Liver (tissue), 9 donors: Measurements from ENCODE around the gene OR8J3. TPM values are rescaled to one million over a fixed set of nuclear protein-coding genes. Genes with fewer than 3 reads are reported as not detected.
"Not testable (repeated sequence)": the region's sequence is repeated elsewhere in the genome, so short reads cannot be mapped to it uniquely, and the experiment has no call there.

Experiments
- DNase-seq: peaks from one replicate; pipeline ENCODE4 v3.0.0-alpha.2; 2017; ENCODE audit warnings: low spot score
- H3K27ac ChIP-seq, 2 donors: one replicate each; pipeline ENCODE4 v1.7.0; 2013; ENCODE audit warnings: inconsistent platforms in 2 of 2, low read length in 2 of 2, control low read depth in 1 of 2, low read depth in 1 of 2, mild to moderate bottlenecking in 1 of 2
- H3K27me3 ChIP-seq, 4 donors: one replicate each; pipeline versions ENCODE4 v1.6.1 to v1.7.0; 2013; ENCODE audit warnings: low read length in 3 of 4, inconsistent platforms in 1 of 4, mild to moderate bottlenecking in 1 of 4, moderate library complexity in 1 of 4; ENCODE audit not compliant: control insufficient read depth in 4 of 4, insufficient read depth in 4 of 4
- H3K36me3 ChIP-seq, 4 donors: one replicate each; pipeline versions ENCODE4 v1.6.1 to v1.7.0; 2013; ENCODE audit warnings: low read length in 3 of 4, mild to moderate bottlenecking in 3 of 4, low read depth in 1 of 4, moderate library complexity in 1 of 4; ENCODE audit not compliant: control insufficient read depth in 4 of 4, insufficient read depth in 3 of 4
- H3K4me1 ChIP-seq, 4 donors: one replicate each; pipeline versions ENCODE4 v1.6.1 to v1.7.0; 2013; ENCODE audit warnings: low read length in 3 of 4, mild to moderate bottlenecking in 3 of 4, moderate library complexity in 1 of 4; ENCODE audit not compliant: control insufficient read depth in 4 of 4, insufficient read depth in 4 of 4
- H3K4me3 ChIP-seq, 3 donors: one replicate each; pipeline versions ENCODE4 v1.6.1 to v1.7.0; 2013; ENCODE audit warnings: low read length in 3 of 3, control low read depth in 1 of 3, low read depth in 1 of 3, mild to moderate bottlenecking in 1 of 3
- H3K9ac ChIP-seq, 2 donors: one replicate each; pipeline ENCODE4 v1.7.0; 2013; ENCODE audit warnings: low read length in 2 of 2, mild to moderate bottlenecking in 2 of 2, moderate library complexity in 2 of 2, control low read depth in 1 of 2, low read depth in 1 of 2
- H3K9me3 ChIP-seq, 4 donors: one replicate each; pipeline versions ENCODE4 v1.6.1 to v1.7.0; 2013; ENCODE audit warnings: low read length in 3 of 4; ENCODE audit not compliant: control insufficient read depth in 4 of 4
- EGR1 ChIP-seq, 2 donors: IDR thresholded peaks; 2 replicates each; pipeline ENCODE4 v1.6.1; 2016 to 2018; ENCODE audit warnings: antibody characterized with exemption in 2 of 2, low read depth in 2 of 2
- FOXA1 ChIP-seq: IDR thresholded peaks from 2 replicates; pipeline ENCODE4 v1.6.1; 2016; ENCODE audit warnings: antibody characterized with exemption
- FOXA2 ChIP-seq: IDR thresholded peaks from 2 replicates; pipeline ENCODE4 v1.6.1; 2016; ENCODE audit warnings: antibody characterized with exemption
- GABPA ChIP-seq, 2 donors: IDR thresholded peaks in 1 of 2; conservative IDR thresholded peaks in 1 of 2; 2 replicates each; pipeline ENCODE4 v1.6.1; 2016; ENCODE audit warnings: antibody characterized with exemption in 2 of 2, mild to moderate bottlenecking in 1 of 2, moderate library complexity in 1 of 2
- HNF4A ChIP-seq, 2 donors: conservative IDR thresholded peaks; 2 replicates each; pipeline ENCODE4 v1.6.1; 2016; ENCODE audit warnings: antibody characterized with exemption in 2 of 2, mild to moderate bottlenecking in 2 of 2
- HNF4G ChIP-seq: IDR thresholded peaks from 2 replicates; pipeline ENCODE4 v1.6.1; 2016; ENCODE audit warnings: antibody characterized with exemption
- JUND ChIP-seq, 2 donors: IDR thresholded peaks; 2 replicates each; pipeline ENCODE4 v1.6.1; 2016; ENCODE audit warnings: antibody characterized with exemption in 2 of 2
- NR2F2 ChIP-seq: IDR thresholded peaks from 2 replicates; pipeline ENCODE4 v1.6.1; 2016; ENCODE audit warnings: antibody characterized with exemption
- RAD21 ChIP-seq, 2 donors: IDR thresholded peaks; 2 replicates each; pipeline ENCODE4 v1.6.1; 2016; ENCODE audit warnings: antibody characterized with exemption in 2 of 2, mild to moderate bottlenecking in 2 of 2
- RXRA ChIP-seq, 2 donors: IDR thresholded peaks; 2 replicates each; pipeline ENCODE4 v1.6.1; 2017 to 2018; ENCODE audit warnings: antibody characterized with exemption in 2 of 2, mild to moderate bottlenecking in 1 of 2
- SP1 ChIP-seq: IDR thresholded peaks from 2 replicates; pipeline ENCODE4 v1.6.1; 2018; ENCODE audit warnings: antibody characterized with exemption, mild to moderate bottlenecking
- TAF1 ChIP-seq: conservative IDR thresholded peaks from 2 replicates; pipeline ENCODE4 v1.6.1; 2016; ENCODE audit warnings: antibody characterized with exemption, mild to moderate bottlenecking
- YY1 ChIP-seq: IDR thresholded peaks from 2 replicates; pipeline ENCODE4 v1.6.1; 2016; ENCODE audit warnings: antibody characterized with exemption, mild to moderate bottlenecking
- WGBS: extraction: QIAGEN DNeasy Blood & Tissue Kit; methylation state at CpG from one replicate; pipeline ENCODE4 v1.1.7; 2013; 5-methylcytosine and 5-hydroxymethylcytosine counted together
- polyA plus RNA-seq, 2 donors: library from polyadenylated mRNA; stranded (reverse) in 1 of 2; unstranded in 1 of 2; fragments of 200-250 nt in 1 of 2; fragments of >200 nt in 1 of 2; fragmentation: Nextera tagmentation in 1 of 2; extraction: Ambion mirVana in 1 of 2; gene quantifications; one replicate each; pipeline versions ENCODE4 v1.2.1 to v1.2.3, GENCODE V29; 2013 to 2015
- total RNA-seq, 2 donors: library from RNA; depleted of rRNA; stranded (reverse); fragments of >200 nt; gene quantifications; one replicate each; pipeline ENCODE4 v1.2.3, GENCODE V29; 2014
- TF ChIP-seq, protein P1 (sequence below): fragments of 150-350 bp; IDR thresholded peaks from 2 replicates; pipeline ENCODE4 v1.5.1; 2017; ENCODE audit warnings: improper control_type of control experiment, low read depth, low read length; ENCODE audit not compliant: missing input control
- TF ChIP-seq, protein P2 (sequence below): IDR thresholded peaks from 2 replicates; pipeline ENCODE4 v1.6.1; 2016; ENCODE audit warnings: antibody characterized with exemption
- TF ChIP-seq, protein P3 (sequence below): IDR thresholded peaks from 2 replicates; pipeline ENCODE4 v1.6.1; 2016; ENCODE audit warnings: antibody characterized with exemption, mild to moderate bottlenecking
- TF ChIP-seq, protein P4 (sequence below): IDR thresholded peaks from 2 replicates; pipeline ENCODE4 v1.6.1; 2016; ENCODE audit warnings: antibody characterized with exemption
- TF ChIP-seq, protein P5 (sequence below): IDR thresholded peaks from 2 replicates; pipeline ENCODE4 v1.6.1; 2016; ENCODE audit warnings: antibody characterized with exemption
- donor health status: healthy.
- donor health status: healthy.
- donor health status: healthy.
- donor health status: healthy.
- donor health status: healthy.

Gene OR8J3
- total and polyA plus RNA-seq, 4 donors = not detected

DNA sequence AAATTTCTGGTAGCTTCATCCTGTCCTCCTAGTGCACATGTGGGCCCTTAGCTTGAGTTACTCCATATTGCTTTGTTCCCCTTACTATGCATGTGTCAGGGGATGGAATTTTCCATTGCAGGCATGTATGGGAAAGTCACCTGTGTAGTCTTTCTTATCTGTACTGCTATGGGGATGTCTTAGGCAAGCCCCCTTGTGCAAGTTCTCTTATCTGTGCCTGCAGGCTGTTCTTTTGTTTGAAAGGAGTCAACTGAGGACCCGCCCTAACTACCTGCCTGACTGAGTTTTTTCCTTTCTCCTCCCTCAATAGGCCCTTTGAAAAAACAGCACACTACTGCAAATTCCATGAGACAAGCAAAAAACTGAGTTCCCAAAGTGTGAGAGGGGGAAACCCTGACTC is 11.4 kb upstream of the OR8J3 start:
- Histone ChIP-seq H3K27me3 (no peaks in the 10 kb centered on the region), H3K4me1 (no peaks in the 10 kb centered on the region), H3K9ac (no peak overlapping the region), H3K27ac (no peak overlapping the region), H3K9me3 (peaks cover 0 to 7% (median under 1%) of the 10 kb centered on the region in 4 donors), H3K4me3 (no peak overlapping the region), H3K36me3 (no peaks in the 10 kb centered on the region)
- no peak for DNase-seq
- TF ChIP-seq, protein P1, sequence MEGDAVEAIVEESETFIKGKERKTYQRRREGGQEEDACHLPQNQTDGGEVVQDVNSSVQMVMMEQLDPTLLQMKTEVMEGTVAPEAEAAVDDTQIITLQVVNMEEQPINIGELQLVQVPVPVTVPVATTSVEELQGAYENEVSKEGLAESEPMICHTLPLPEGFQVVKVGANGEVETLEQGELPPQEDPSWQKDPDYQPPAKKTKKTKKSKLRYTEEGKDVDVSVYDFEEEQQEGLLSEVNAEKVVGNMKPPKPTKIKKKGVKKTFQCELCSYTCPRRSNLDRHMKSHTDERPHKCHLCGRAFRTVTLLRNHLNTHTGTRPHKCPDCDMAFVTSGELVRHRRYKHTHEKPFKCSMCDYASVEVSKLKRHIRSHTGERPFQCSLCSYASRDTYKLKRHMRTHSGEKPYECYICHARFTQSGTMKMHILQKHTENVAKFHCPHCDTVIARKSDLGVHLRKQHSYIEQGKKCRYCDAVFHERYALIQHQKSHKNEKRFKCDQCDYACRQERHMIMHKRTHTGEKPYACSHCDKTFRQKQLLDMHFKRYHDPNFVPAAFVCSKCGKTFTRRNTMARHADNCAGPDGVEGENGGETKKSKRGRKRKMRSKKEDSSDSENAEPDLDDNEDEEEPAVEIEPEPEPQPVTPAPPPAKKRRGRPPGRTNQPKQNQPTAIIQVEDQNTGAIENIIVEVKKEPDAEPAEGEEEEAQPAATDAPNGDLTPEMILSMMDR = no peak
- TF ChIP-seq TAF1 (no peak), FOXA1 (no peak)
- TF ChIP-seq, protein P2, sequence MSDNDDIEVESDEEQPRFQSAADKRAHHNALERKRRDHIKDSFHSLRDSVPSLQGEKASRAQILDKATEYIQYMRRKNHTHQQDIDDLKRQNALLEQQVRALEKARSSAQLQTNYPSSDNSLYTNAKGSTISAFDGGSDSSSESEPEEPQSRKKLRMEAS = no peak
- 55% methylated on average over 1 of the region's 1 CpG for WGBS

DNA sequence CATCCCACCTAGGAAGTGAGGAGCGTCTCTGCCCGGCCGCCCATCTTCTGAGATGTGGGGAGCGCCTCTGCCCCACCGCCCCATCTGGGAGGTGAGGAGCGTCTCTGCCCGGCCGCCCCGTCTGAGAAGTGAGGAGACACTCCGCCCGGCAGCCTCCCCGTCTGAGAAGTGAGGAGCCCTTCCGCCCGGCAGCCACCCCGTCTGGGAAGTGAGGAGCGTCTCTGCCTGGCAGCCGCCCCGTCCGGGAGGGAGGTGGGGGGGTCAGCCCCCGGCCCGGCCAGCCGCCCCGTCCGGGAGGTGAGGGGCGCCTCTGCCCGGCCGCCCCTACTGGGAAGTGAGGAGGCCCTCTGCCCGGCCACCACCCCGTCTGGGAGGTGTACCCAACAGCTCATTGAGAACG is 3.7 kb upstream of the OR8J3 start:
- not testable (repeated sequence) for H3K27ac ChIP-seq, DNase-seq, H3K9ac ChIP-seq, H3K27me3 ChIP-seq, H3K4me3 ChIP-seq, H3K9me3 ChIP-seq, H3K36me3 ChIP-seq, H3K4me1 ChIP-seq
- WGBS = 92% methylated on average over 30 of the region's 30 CpGs

DNA sequence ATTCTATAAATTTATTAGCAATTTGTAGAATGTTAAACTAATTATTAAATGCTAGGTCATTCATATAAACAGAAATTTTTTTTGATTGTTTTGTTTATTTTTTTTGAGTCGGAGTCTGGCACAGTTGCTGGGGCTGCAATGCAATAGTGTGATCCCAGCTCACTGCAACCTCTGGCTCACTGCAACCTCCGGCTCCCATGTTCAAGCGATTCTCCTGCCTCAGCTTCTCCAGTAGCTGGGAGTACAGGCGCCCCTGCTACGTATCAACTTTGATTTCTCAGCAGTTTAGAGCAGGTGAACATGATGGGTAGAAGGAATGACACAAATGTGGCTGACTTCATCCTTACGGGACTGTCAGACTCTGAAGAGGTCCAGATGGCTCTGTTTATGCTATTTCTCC is 17.9 kb downstream of the OR8J3 start, which contains the start of gene OR8H3:
OR8H3 (plus strand) TSS at position 301 of the 400 bp plus-strand sequence; CDS start at position 301, 0 bp downstream.
- H3K9ac ChIP-seq = no peak within 1 kb of the TSS
- no peak within 1 kb of the TSS for H3K4me3 ChIP-seq
- no peaks in the 10 kb centered on the region for H3K36me3 ChIP-seq
- no peak within 1 kb of the TSS for H3K27ac ChIP-seq
- TF ChIP-seq, protein P3, sequence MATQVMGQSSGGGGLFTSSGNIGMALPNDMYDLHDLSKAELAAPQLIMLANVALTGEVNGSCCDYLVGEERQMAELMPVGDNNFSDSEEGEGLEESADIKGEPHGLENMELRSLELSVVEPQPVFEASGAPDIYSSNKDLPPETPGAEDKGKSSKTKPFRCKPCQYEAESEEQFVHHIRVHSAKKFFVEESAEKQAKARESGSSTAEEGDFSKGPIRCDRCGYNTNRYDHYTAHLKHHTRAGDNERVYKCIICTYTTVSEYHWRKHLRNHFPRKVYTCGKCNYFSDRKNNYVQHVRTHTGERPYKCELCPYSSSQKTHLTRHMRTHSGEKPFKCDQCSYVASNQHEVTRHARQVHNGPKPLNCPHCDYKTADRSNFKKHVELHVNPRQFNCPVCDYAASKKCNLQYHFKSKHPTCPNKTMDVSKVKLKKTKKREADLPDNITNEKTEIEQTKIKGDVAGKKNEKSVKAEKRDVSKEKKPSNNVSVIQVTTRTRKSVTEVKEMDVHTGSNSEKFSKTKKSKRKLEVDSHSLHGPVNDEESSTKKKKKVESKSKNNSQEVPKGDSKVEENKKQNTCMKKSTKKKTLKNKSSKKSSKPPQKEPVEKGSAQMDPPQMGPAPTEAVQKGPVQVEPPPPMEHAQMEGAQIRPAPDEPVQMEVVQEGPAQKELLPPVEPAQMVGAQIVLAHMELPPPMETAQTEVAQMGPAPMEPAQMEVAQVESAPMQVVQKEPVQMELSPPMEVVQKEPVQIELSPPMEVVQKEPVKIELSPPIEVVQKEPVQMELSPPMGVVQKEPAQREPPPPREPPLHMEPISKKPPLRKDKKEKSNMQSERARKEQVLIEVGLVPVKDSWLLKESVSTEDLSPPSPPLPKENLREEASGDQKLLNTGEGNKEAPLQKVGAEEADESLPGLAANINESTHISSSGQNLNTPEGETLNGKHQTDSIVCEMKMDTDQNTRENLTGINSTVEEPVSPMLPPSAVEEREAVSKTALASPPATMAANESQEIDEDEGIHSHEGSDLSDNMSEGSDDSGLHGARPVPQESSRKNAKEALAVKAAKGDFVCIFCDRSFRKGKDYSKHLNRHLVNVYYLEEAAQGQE = no peak
- TF ChIP-seq YY1 (no peak), JUND (IDR thresholded peaks at IDR 0.05) (no peak), HNF4G (no peak), RAD21 (IDR thresholded peaks at IDR 0.05) (no peak), TAF1 (no peak), NR2F2 (no peak), HNF4A (conservative IDR thresholded peaks at IDR 0.05) (no peak), EGR1 (IDR thresholded peaks at IDR 0.05; ENCODE audit: low read depth in 2 of 2) (no peak), RXRA (IDR thresholded peaks at IDR 0.05) (no peak), GABPA (IDR thresholded peaks at IDR 0.05 in 1 of 2, conservative IDR thresholded peaks at IDR 0.05 in 1 of 2) (no peak), SP1 (no peak), FOXA1 (no peak), FOXA2 (no peak)
- TF ChIP-seq, protein P1 = no peak
- TF ChIP-seq, protein P2 = no peak
- TF ChIP-seq, protein P4, sequence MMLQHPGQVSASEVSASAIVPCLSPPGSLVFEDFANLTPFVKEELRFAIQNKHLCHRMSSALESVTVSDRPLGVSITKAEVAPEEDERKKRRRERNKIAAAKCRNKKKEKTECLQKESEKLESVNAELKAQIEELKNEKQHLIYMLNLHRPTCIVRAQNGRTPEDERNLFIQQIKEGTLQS = no peak
- TF ChIP-seq, protein P5, sequence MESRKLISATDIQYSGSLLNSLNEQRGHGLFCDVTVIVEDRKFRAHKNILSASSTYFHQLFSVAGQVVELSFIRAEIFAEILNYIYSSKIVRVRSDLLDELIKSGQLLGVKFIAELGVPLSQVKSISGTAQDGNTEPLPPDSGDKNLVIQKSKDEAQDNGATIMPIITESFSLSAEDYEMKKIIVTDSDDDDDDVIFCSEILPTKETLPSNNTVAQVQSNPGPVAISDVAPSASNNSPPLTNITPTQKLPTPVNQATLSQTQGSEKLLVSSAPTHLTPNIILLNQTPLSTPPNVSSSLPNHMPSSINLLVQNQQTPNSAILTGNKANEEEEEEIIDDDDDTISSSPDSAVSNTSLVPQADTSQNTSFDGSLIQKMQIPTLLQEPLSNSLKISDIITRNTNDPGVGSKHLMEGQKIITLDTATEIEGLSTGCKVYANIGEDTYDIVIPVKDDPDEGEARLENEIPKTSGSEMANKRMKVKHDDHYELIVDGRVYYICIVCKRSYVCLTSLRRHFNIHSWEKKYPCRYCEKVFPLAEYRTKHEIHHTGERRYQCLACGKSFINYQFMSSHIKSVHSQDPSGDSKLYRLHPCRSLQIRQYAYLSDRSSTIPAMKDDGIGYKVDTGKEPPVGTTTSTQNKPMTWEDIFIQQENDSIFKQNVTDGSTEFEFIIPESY = no peak
- WGBS = 73% methylated on average over 6 of the region's 6 CpGs
- no peaks in the 10 kb centered on the region for H3K4me1 ChIP-seq
- no peak for DNase-seq
- no peaks in the 10 kb centered on the region for H3K9me3 ChIP-seq
- no peaks in the 10 kb centered on the region for H3K27me3 ChIP-seq
